Measurements from ENCODE around the gene GPRC5B. TPM values are rescaled to one million over a fixed set of nuclear protein-coding genes. Genes with fewer than 3 reads are reported as not detected.

GPRC5B gene
- 0.31 TPM for polyA plus RNA-seq (2012; ENCODE audit: insufficient read length, low read depth)

- TF ChIP-seq POLR2AphosphoS5 (IDR thresholded peaks at IDR 0.05; ENCODE audit: low read depth, low read length) (no peak), SIN3A (IDR thresholded peaks at IDR 0.05; ENCODE audit: borderline replicate concordance, insufficient read depth, low read length) (no peak), FOXP2 (optimal IDR thresholded peaks at IDR 0.05; ENCODE audit: borderline replicate concordance, extremely low read depth, extremely low read length, insufficient read depth) (no peak), TAF1 (IDR thresholded peaks at IDR 0.05; ENCODE audit: borderline replicate concordance, insufficient read depth, low read length) (no peak)
- TF ChIP-seq, protein P1, sequence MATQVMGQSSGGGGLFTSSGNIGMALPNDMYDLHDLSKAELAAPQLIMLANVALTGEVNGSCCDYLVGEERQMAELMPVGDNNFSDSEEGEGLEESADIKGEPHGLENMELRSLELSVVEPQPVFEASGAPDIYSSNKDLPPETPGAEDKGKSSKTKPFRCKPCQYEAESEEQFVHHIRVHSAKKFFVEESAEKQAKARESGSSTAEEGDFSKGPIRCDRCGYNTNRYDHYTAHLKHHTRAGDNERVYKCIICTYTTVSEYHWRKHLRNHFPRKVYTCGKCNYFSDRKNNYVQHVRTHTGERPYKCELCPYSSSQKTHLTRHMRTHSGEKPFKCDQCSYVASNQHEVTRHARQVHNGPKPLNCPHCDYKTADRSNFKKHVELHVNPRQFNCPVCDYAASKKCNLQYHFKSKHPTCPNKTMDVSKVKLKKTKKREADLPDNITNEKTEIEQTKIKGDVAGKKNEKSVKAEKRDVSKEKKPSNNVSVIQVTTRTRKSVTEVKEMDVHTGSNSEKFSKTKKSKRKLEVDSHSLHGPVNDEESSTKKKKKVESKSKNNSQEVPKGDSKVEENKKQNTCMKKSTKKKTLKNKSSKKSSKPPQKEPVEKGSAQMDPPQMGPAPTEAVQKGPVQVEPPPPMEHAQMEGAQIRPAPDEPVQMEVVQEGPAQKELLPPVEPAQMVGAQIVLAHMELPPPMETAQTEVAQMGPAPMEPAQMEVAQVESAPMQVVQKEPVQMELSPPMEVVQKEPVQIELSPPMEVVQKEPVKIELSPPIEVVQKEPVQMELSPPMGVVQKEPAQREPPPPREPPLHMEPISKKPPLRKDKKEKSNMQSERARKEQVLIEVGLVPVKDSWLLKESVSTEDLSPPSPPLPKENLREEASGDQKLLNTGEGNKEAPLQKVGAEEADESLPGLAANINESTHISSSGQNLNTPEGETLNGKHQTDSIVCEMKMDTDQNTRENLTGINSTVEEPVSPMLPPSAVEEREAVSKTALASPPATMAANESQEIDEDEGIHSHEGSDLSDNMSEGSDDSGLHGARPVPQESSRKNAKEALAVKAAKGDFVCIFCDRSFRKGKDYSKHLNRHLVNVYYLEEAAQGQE (IDR thresholded peaks at IDR 0.05; ENCODE audit: insufficient read depth in 1 of 2, low read depth in 2 of 2, low read length in 2 of 2), result no peak
These were observed at the start of gene GPRC5B for GRCh38 chr16:19884611-19885450. GPRC5B (minus strand) TSS chr16:19884848; CDS start chr16:19872845, 12,003 bp downstream.

- TF ChIP-seq SIN3A (IDR thresholded peaks at IDR 0.05; ENCODE audit: borderline replicate concordance, insufficient read depth, low read length) (no peak), POLR2AphosphoS5 (IDR thresholded peaks at IDR 0.05; ENCODE audit: low read depth, low read length) (no peak), TAF1 (IDR thresholded peaks at IDR 0.05; ENCODE audit: borderline replicate concordance, insufficient read depth, low read length) (no peak), FOXP2 (optimal IDR thresholded peaks at IDR 0.05; ENCODE audit: borderline replicate concordance, extremely low read depth, extremely low read length, insufficient read depth) (no peak)
- TF ChIP-seq, protein P1 (IDR thresholded peaks at IDR 0.05; ENCODE audit: insufficient read depth in 1 of 2, low read depth in 2 of 2, low read length in 2 of 2), result no peak
These were observed 49.1 kb upstream of the GPRC5B start for GRCh38 chr16:19933740-19934139.

GRCh38 chr16:19929062-19929511 is 44.4 kb upstream of the GPRC5B start:
- TF ChIP-seq FOXP2 (optimal IDR thresholded peaks at IDR 0.05; ENCODE audit: borderline replicate concordance, extremely low read depth, extremely low read length, insufficient read depth) (no peak), POLR2AphosphoS5 (IDR thresholded peaks at IDR 0.05; ENCODE audit: low read depth, low read length) (no peak), SIN3A (IDR thresholded peaks at IDR 0.05; ENCODE audit: borderline replicate concordance, insufficient read depth, low read length) (no peak), TAF1 (IDR thresholded peaks at IDR 0.05; ENCODE audit: borderline replicate concordance, insufficient read depth, low read length) (no peak)
- TF ChIP-seq, protein P1 (IDR thresholded peaks at IDR 0.05; ENCODE audit: insufficient read depth in 1 of 2, low read depth in 2 of 2, low read length in 2 of 2), result no peak

DNA sequence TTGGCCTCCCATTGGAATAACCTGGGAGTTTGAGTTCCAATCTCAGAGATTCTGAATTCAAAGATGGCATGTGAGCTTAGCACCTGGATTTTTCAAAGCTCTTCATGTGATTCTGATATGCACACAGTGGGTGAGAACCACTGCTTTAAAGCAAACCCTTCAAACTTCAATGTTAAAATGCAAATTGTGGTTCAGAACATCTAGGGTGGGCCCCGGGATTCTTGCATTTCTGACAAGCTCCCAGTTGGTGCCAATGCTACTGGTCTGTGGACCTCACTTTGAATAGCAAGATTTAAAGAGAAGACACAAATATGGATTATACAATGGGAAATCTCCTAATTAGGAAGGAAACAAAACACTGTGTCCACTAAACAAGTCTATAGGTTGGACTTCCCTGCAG is 43.8 kb upstream of the GPRC5B start:
- TF ChIP-seq, protein P1 (IDR thresholded peaks at IDR 0.05; ENCODE audit: insufficient read depth in 1 of 2, low read depth in 2 of 2, low read length in 2 of 2), result no peak
- TF ChIP-seq POLR2AphosphoS5 (IDR thresholded peaks at IDR 0.05; ENCODE audit: low read depth, low read length) (no peak), SIN3A (IDR thresholded peaks at IDR 0.05; ENCODE audit: borderline replicate concordance, insufficient read depth, low read length) (no peak)
